Endothelial cell of umbilical vein (primary cell): Measurements from ENCODE around the gene NCKAP5. TPM values are rescaled to one million over a fixed set of nuclear protein-coding genes. Genes with fewer than 3 reads are reported as not detected.
A peak's percentile ranks its signal among the peaks of the same experiment; 100 is the strongest.

Experiments used
- BruUV-seq: library from RNA; stranded (reverse); fragments of 400-500 nt; replicated peaks from 2 replicates; lab custom pipeline; 2021; lab: Mats Ljungman, UMichigan
- CTCF ChIA-PET: fragments of 300-600, 350-600 bp; sonication (Branson Sonifier 250); formaldehyde crosslinking; loops from one replicate; lab custom pipeline; 2021; ENCODE audit warnings: antibody characterized with exemption, inconsistent platforms; lab: Charles Lee
- POLR2A ChIA-PET: fragments of 300-600, 350-600 bp; sonication (Branson Sonifier 250); formaldehyde crosslinking; loops from one replicate; lab custom pipeline; 2021; ENCODE audit warnings: antibody characterized with exemption, inconsistent platforms; lab: Charles Lee
- DNase-seq: peaks from one replicate; pipeline ENCODE4 v3.0.0-alpha.2; 2011; ENCODE audit warnings: low read depth, low spot score
- FAIRE-seq: peaks from 2 replicates; lab custom pipeline; 2011; peaks lifted over from hg19 to GRCh38; lab: Jason Lieb, UNC
- H2AFZ ChIP-seq: 2 replicates; pipeline ENCODE4 v1.6.0; 2012; ENCODE audit warnings: low read depth, low read length, control low read depth, inconsistent platforms
- H3K27ac ChIP-seq: 2 replicates; pipeline ENCODE4 v1.5.1; 2011; ENCODE audit warnings: low read depth, mild to moderate bottlenecking, control low read depth, low read length, moderate library complexity; ENCODE audit not compliant: insufficient read depth
- H3K27me3 ChIP-seq, 2 experiments: 2 replicates each; pipeline versions ENCODE4 v1.6.0 to v1.6.1; 2011; ENCODE audit warnings: low read length in 2 of 2, mixed read lengths in 1 of 2; ENCODE audit not compliant: control insufficient read depth in 2 of 2, insufficient read depth in 2 of 2
- H3K36me3 ChIP-seq, 2 experiments: 2 replicates in 1 of 2; 3 replicates in 1 of 2; pipeline ENCODE4 v1.5.1; 2011; ENCODE audit warnings: low read length in 2 of 2, mild to moderate bottlenecking in 1 of 2, moderate library complexity in 1 of 2; ENCODE audit not compliant: control insufficient read depth in 2 of 2, insufficient read depth in 2 of 2; ENCODE audit errors: extremely low read depth in 1 of 2
- H3K4me1 ChIP-seq: 3 replicates; pipeline ENCODE4 v1.5.1; 2011; ENCODE audit warnings: mild to moderate bottlenecking, low read length; ENCODE audit not compliant: control insufficient read depth, insufficient read depth; ENCODE audit errors: extremely low read depth
- H3K4me2 ChIP-seq: 2 replicates; pipeline ENCODE4 v1.6.1; 2011; ENCODE audit warnings: low read length, control low read depth, mixed read lengths; ENCODE audit not compliant: insufficient read depth
- H3K4me3 ChIP-seq, 3 experiments: fragments of 200-600 bp in 1 of 3; sonication (generic), shearing (Covaris generic) in 1 of 3; replicated peaks in 1 of 3; 2 replicates each; pipeline ENCODE4 v1.5.1; 2011 to 2016; ENCODE audit warnings: control low read depth in 3 of 3, low read length in 3 of 3, mild to moderate bottlenecking in 2 of 3, inconsistent platforms in 1 of 3, low read depth in 1 of 3, moderate library complexity in 1 of 3; ENCODE audit not compliant: insufficient read depth in 1 of 3
- H3K79me2 ChIP-seq: 2 replicates; pipeline ENCODE4 v1.6.0; 2012; ENCODE audit warnings: low read length, inconsistent platforms; ENCODE audit not compliant: control insufficient read depth, insufficient read depth
- H3K9ac ChIP-seq: replicated peaks from 2 replicates; pipeline ENCODE3; 2011; ENCODE audit warnings: low read length, control low read depth; ENCODE audit not compliant: insufficient read depth; ENCODE audit errors: extremely low read depth
- H3K9me1 ChIP-seq: replicated peaks from 3 replicates; pipeline ENCODE4 v1.6.0; 2011; ENCODE audit warnings: mild to moderate bottlenecking, low read length; ENCODE audit not compliant: control insufficient read depth, insufficient read depth; ENCODE audit errors: extremely low read depth
- H3K9me3 ChIP-seq: replicated peaks from 2 replicates; pipeline ENCODE4 v1.5.1; 2012; ENCODE audit warnings: low read length, inconsistent platforms; ENCODE audit not compliant: control insufficient read depth, insufficient read depth
- H4K20me1 ChIP-seq: replicated peaks from 2 replicates; pipeline ENCODE3; 2011; ENCODE audit warnings: mild to moderate bottlenecking, low read length; ENCODE audit not compliant: control insufficient read depth, insufficient read depth; ENCODE audit errors: extremely low read depth
- CTCF ChIP-seq, 2 donors: IDR thresholded peaks; 1 replicate in 1 of 2; 2 replicates in 1 of 2; pipeline ENCODE4 v1.5.1; 2011; ENCODE audit warnings: low read length in 2 of 2, mild to moderate bottlenecking in 2 of 2, moderate library complexity in 2 of 2, control low read depth in 1 of 2, inconsistent platforms in 1 of 2, low read depth in 1 of 2; ENCODE audit not compliant: insufficient read depth in 1 of 2; ENCODE audit errors: extremely low read depth in 1 of 2
- FOS ChIP-seq: IDR thresholded peaks from 2 replicates; pipeline ENCODE4 v1.6.1; 2011; ENCODE audit warnings: mild to moderate bottlenecking, low read length, moderate library complexity, borderline replicate concordance; ENCODE audit not compliant: insufficient read depth
- GATA2 ChIP-seq: IDR thresholded peaks from 2 replicates; pipeline ENCODE4 v1.7.0; 2011; ENCODE audit warnings: low read depth, mild to moderate bottlenecking, moderate library complexity, mixed read lengths, low read length; ENCODE audit not compliant: insufficient read length, insufficient read depth
- JUN ChIP-seq: IDR thresholded peaks from 2 replicates; pipeline ENCODE4 v1.6.1; 2011; ENCODE audit warnings: borderline replicate concordance, low read depth; ENCODE audit not compliant: insufficient read length, insufficient read depth
- MAX ChIP-seq: IDR thresholded peaks from 2 replicates; pipeline ENCODE4 v1.6.1; 2011; ENCODE audit not compliant: insufficient read depth, insufficient read length
- MYC ChIP-seq: IDR thresholded peaks from one replicate; pipeline ENCODE4 v1.6.1; 2011; ENCODE audit warnings: mild to moderate bottlenecking, low read depth, low read length
- POLR2A ChIP-seq: IDR thresholded peaks from 2 replicates; pipeline ENCODE4 v1.6.1; 2012; ENCODE audit warnings: low read depth, mild to moderate bottlenecking, control low read depth, low read length
- dilution Hi-C: fragments of 300-500 bp; cut with MboI; formaldehyde crosslinking; loops from one replicate; pipeline ENCODE4 v1.15.0; 2019; ENCODE audit warnings: low sequenced_read_pairs; ENCODE audit not compliant: extremely low pct_ligation_motif_present
- intact Hi-C: fragments of 100-400 bp; cut with micrococcal nuclease; formaldehyde crosslinking; loops from one replicate; pipeline ENCODE4 v1.10.0; 2022
- polyA plus RNA-seq, 4 experiments: library from polyadenylated mRNA; depleted of rRNA in 3 of 4; stranded (reverse) in 3 of 4; unstranded in 1 of 4; fragments of >200 nt; gene quantifications; 2 replicates each; pipeline versions ENCODE4 v1.2.1 to v1.2.3, GENCODE V29; 2011 to 2012; ENCODE audit warnings: missing spikeins in 1 of 4
- total RNA-seq: library from RNA; stranded (reverse); gene quantifications from 2 replicates; pipeline ENCODE4 v1.2.3, GENCODE V29; 2021

Gene NCKAP5
- total and polyA plus RNA-seq, 2 donors (not counting 3 experiments of a cell fraction or from before 2014, with no cell fraction given) = 0.47 to 3.3 TPM

- intact Hi-C loops = loop anchor here (5.0 to 10.0 kb wide), 3 partner anchors 302 to 549 kb away; partner anchors contain the start of gene NCKAP5
- BruUV-seq = no TSS peak
Observed at GRCh38 chr2:133265432-133265949, 302.8 kb downstream of the NCKAP5 start.

More at GRCh38 chr2:133265432-133265949, 302.8 kb downstream of the NCKAP5 start:
- CTCF ChIA-PET = no interaction called here
- POLR2A ChIA-PET = no interaction called here
- TF ChIP-seq JUN (no peak), MAX (no peak), CTCF (IDR thresholded peaks at IDR 0.05; ENCODE audit: extremely low read depth in 1 of 2, insufficient read depth in 1 of 2, low read depth in 1 of 2, low read length in 2 of 2) (no peak), GATA2 (no peak), MYC (no peak), FOS (no peak), POLR2A (no peak)
- dilution Hi-C loops = no loop called here
- Histone ChIP-seq H3K79me2 (no peaks in the 10 kb centered on the region), H3K27me3 (no peaks in the 10 kb centered on the region), H2AFZ (peak overlapping the region; percentile 88), H3K4me2 (no peak overlapping the region), H3K36me3 (no peaks in the 10 kb centered on the region), H3K9me3 (no peaks in the 10 kb centered on the region), H3K4me3 (no peak overlapping the region), H4K20me1 (no peaks in the 10 kb centered on the region), H3K9ac (no peak overlapping the region), H3K27ac (no peak overlapping the region), H3K4me1 (peaks cover 4% of the 10 kb centered on the region), H3K9me1 (no peaks in the 10 kb centered on the region)
- no peak for FAIRE-seq
- no peak for DNase-seq
